NCI-H2029 (cell line): ENCODE results near the gene LRBA.
A peak's percentile ranks its signal among the peaks of the same experiment; 100 is the strongest.

ENCODE experiments used
- DNase-seq: peaks from one replicate; lab custom pipeline; 2025; lab: John Stamatoyannopoulos, UW

LRBA gene

GRCh38 chr4:150586162-150586810 is 428.8 kb downstream of the LRBA start:
- DNase-seq: no peak

- DNase-seq: no peak
Observed at GRCh38 chr4:150585611-150586010, 429.5 kb downstream of the LRBA start.

- DNase-seq: no peak
Observed at GRCh38 chr4:150584111-150584915, 430.8 kb downstream of the LRBA start.

- no peak for DNase-seq
Observed at GRCh38 chr4:150583287-150584110, 431.6 kb downstream of the LRBA start.

DNA sequence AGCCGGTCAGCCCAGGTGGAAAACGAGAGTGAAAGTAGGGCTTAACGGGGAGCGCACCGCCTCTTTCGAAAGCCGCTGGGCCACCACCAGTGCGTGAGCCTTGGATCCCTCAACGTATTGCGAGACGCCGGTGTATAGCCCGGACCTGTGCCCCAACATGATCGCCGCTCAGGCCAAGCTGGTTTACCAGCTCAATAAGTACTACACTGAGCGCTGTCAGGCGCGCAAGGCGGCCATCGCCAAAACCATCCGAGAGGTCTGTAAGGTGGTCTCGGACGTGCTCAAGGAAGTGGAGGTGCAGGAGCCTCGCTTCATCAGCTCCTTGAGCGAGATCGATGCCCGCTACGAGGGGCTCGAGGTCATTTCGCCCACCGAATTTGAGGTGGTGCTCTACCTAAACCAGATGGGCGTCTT is 432.2 kb downstream of the LRBA start:
- DNase-seq: no peak

- no peak for DNase-seq
Observed at GRCh38 chr4:150582146-150582872, 432.8 kb downstream of the LRBA start, which contains the start of gene MAB21L2. TSS of gene MAB21L2 (plus strand) at chr4:150582151. CDS start at chr4:150583030, 879 bp downstream.

DNA sequence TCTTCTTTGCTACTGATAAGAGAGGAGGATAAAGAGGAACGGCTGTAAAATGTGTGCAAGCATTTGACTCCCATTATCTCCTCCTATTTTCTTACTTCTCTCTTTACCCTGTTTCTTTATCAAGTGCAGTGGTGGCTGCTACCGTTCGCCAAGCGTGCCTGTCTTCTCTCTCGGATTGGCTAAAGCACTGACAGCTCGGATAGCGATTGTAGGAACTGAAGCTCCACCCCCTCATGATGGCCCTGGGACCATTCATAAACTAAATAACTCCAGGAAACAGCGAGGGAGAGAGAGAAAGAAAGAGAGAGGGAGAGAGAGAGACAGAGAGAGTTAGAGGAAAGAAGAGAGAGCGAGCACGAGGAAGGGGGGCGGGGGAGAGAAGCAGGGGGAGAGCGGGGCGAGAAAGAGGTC is 433.4 kb downstream of the LRBA start:
- no peak for DNase-seq

GRCh38 chr4:150581056-150581605 is 434.0 kb downstream of the LRBA start:
- no peak for DNase-seq

GRCh38 chr4:150580306-150580705 is 434.8 kb downstream of the LRBA start:
- no peak for DNase-seq

DNA sequence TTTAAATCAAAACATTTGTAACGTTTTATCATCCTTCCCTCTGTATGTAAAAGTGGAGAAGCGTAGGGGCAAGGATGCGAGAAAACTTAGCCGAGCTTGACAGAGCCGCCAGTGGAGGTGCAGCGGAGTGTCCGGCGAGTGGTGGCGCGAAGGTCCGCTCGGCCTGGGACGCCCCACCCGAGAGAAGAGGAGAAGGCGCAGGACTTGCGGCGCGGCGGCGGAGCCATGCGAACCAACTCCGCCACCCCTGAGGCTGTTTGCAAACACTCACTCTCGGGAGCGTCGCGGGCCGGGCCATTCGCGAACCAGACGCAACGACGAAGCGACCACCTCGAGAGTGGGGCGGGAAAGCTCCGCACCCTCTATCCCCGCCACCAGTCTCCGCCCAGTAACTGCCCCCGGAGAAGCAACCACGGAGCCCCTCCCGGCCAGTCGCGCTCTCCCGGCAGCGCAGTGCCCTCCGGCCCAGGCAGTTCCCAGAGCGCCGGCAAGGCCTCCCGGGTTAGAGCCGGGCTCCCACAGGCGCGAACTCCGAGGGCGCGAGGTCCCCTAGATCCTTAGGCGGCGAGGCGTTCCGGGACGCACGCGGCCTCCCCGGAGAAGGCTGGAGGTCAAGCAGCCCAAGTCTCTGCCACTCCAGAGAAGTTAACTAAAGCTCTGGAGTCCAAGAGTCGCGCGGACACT is 435.4 kb downstream of the LRBA start:
- DNase-seq: no peak

DNA sequence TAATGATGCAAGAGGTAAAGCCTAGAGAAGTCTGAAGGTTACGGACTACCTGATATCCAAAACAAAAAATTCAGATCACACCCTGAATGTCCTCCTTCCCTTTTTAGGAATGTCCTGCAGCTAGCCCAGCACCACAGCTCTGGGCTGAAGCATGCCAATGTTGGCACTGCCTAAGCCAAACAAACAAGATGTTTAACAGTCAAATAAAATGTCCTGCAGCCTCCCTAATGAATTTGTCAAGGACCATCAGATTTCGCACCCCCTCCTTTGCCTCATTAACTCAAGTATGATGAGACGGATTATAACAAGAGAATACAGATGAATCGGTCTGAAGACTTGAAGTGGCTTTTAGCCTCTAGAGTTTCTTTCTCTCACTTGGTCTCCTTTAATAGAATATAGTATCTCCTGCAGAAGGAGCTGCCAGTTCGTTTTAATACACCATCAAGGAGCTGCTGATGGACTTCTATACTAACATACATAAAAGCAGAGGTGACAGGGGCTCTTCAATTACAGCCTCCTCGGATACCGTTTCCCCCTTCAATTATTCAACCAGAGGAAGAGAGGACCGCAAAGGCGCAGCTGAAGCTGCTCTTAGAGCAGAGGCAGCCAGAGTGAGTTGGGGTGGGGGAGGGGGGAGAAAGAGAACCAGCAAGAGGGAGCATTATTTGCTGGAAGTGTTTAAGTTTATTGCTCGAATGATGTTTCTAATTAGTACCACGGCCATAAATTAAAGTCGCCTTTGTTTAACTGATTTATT is 436.2 kb downstream of the LRBA start:
- DNase-seq: peak; percentile 48

DNA sequence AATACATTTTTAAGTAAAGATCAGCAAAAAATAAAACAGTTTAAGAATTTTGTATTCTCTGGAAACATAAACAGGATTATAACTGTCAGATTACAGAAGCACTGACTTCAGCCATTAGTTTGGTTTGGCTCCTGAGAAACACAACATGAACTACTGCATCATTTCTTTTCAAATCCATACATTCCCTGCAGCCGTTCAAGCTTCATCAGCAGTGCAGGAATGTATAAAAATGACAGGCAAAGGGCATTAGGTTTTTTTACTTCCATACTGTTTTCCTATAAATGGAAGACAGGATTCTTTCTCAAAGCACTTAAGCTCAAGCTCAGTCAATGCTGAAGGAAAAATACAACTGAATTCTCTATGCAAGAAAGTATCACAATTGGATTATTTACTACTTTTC is 437.3 kb downstream of the LRBA start:
- DNase-seq: no peak

GRCh38 chr4:150574678-150575077 is 440.4 kb downstream of the LRBA start:
- DNase-seq: no peak

- no peak for DNase-seq
Observed at GRCh38 chr4:150573534-150573933, 441.6 kb downstream of the LRBA start.

DNA sequence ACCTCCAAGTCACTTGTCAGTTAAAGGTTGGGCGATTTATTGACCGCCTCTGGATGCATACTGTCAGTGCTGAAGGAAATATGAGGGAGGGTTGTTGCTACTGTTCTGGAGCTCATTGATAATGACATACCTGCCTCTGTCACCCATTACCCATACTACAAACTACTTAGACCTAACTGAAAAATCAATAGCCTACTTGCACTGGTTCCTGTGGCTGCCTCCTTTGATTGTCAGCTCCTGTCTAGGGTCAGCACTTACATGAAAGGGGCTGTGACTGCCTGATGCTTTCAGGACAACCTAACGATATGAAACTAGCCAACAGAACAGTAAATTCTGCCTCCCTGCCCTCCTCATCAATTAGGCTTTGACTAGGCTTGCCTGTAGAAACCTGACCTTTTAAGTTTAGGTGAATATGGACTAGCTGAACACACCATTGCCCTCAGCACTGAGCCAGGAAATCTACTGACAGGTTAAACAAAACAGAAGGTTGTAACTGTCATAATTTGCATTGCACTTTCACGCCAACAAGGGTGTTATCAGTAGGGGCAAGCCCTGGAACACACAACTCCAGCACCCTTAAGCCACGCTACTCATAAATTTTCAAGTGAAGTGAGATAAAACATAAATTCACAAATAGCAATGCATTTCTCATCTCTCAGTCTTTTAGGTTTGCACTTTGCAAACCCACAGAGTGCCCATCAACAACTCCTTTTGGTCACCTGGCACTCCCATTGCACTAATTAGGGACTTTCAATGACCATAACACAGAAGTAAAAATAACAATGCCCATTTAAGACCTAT is 442.2 kb downstream of the LRBA start:
- no peak for DNase-seq

- DNase-seq: no peak
Observed at GRCh38 chr4:150570862-150571261, 444.2 kb downstream of the LRBA start.

GRCh38 chr4:150569998-150570535 is 445.0 kb downstream of the LRBA start:
- no peak for DNase-seq

- DNase-seq: no peak
Observed at GRCh38 chr4:150569384-150569987, 445.6 kb downstream of the LRBA start.

DNA sequence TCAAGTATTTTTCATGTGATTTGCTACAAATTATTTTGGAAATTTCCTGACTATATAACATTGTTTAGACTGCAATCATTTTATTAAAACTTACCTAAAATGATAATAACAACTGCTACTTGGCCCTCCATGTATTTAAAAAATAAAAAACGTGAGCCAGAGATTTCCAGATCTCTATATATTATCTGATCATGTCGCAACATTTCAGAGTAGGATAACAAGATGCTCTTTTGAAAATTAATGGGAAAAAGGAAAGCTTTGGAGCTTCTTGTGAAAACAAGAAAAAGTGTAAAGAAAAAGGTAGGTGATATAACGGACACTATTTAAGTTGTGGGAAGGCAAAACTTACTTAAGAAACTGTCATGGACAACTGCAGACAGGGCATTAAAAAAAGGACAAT is 448.0 kb downstream of the LRBA start:
- DNase-seq: no peak
